OCI-LY7 (cell line): ENCODE data around the gene CWC27.

ENCODE experiments used
- CTCF ChIP-seq: fragments of 200-600 bp; sonication (generic); conservative IDR thresholded peaks from 2 replicates; pipeline ENCODE4 v1.5.1; 2014; ENCODE audit warnings: mild to moderate bottlenecking, antibody characterized with exemption, low read length, moderate library complexity, mixed read lengths
- EZH2phosphoT487 ChIP-seq: fragments of 200-600 bp; sonication (generic); IDR thresholded peaks from 2 replicates; pipeline ENCODE4 v1.6.1; 2018; ENCODE audit warnings: low read depth, borderline replicate concordance, mild to moderate bottlenecking, mixed run types, antibody characterized with exemption, low read length, moderate library complexity, mixed read lengths

GRCh38 chr5:65009207-65009606 is 240.5 kb downstream of the CWC27 start:
- TF ChIP-seq CTCF: no peak
- no peak for TF ChIP-seq EZH2phosphoT487
